A673 (cell line): ENCODE results near the gene CLTC. TPM values are rescaled to one million over a fixed set of nuclear protein-coding genes. Genes with fewer than 3 reads are reported as not detected.

Experiments
- BruUV-seq: library from RNA; stranded (reverse); fragments of 400-500 nt; replicated peaks from 2 replicates; lab custom pipeline; 2021; lab: Mats Ljungman, UMichigan
- CTCF ChIA-PET: fragments of 300-600 bp; sonication (Branson Sonifier 250); formaldehyde crosslinking; loops from one replicate; lab custom pipeline; 2022; ENCODE audit warnings: antibody characterized with exemption; lab: Charles Lee
- POLR2A ChIA-PET: fragments of 300-600 bp; sonication (Branson Sonifier 250); formaldehyde crosslinking; loops from one replicate; lab custom pipeline; 2022; ENCODE audit warnings: antibody characterized with exemption; ENCODE audit not compliant: low non-redundant PET; lab: Charles Lee
- DNase-seq: peaks from one replicate; pipeline ENCODE4 v3.0.0-alpha.2; 2015; ENCODE audit warnings: low spot score
- H3K27ac ChIP-seq: fragments of 200-600 bp; sonication (generic); 2 replicates; pipeline ENCODE4 v1.5.1; 2016; ENCODE audit warnings: mixed run types, low read depth, mild to moderate bottlenecking, mixed read lengths, antibody characterized with exemption, low read length; ENCODE audit not compliant: poor library complexity, severe bottlenecking
- H3K27me3 ChIP-seq: fragments of 200-600 bp; sonication (generic); replicated peaks from 2 replicates; pipeline ENCODE4 v1.6.1; 2017; ENCODE audit warnings: mixed run types, low read depth, mild to moderate bottlenecking, mixed read lengths, antibody characterized with exemption, low read length; ENCODE audit not compliant: insufficient read depth, poor library complexity
- H3K36me3 ChIP-seq: fragments of 200-600 bp; sonication (generic); 2 replicates; pipeline ENCODE4 v1.6.1; 2016; ENCODE audit warnings: mixed run types, mild to moderate bottlenecking, mixed read lengths, antibody characterized with exemption, low read length; ENCODE audit not compliant: insufficient read depth, poor library complexity, severe bottlenecking
- H3K4me1 ChIP-seq: fragments of 200-600 bp; sonication (generic); 2 replicates; pipeline ENCODE4 v1.6.1; 2017; ENCODE audit warnings: mixed run types, mild to moderate bottlenecking, mixed read lengths, antibody characterized with exemption, low read length; ENCODE audit not compliant: insufficient read depth, poor library complexity, severe bottlenecking
- H3K4me3 ChIP-seq: fragments of 200-600 bp; sonication (generic); 2 replicates; pipeline ENCODE4 v1.5.1; 2016; ENCODE audit warnings: low read depth, mixed run types, mild to moderate bottlenecking, mixed read lengths, low read length; ENCODE audit not compliant: poor library complexity, severe bottlenecking
- H3K9me3 ChIP-seq: fragments of 200-600 bp; sonication (generic); 2 replicates; pipeline ENCODE4 v1.6.1; 2016; ENCODE audit warnings: mixed run types, low read depth, mild to moderate bottlenecking, mixed read lengths, antibody characterized with exemption, low read length; ENCODE audit not compliant: poor library complexity, severe bottlenecking
- CTCF ChIP-seq: fragments of 300-800, 200-600 bp; sonication (generic); conservative IDR thresholded peaks from 2 replicates; pipeline ENCODE4 v1.5.1; 2017; ENCODE audit warnings: low read depth, mild to moderate bottlenecking, antibody characterized with exemption, low read length, moderate library complexity, mixed read lengths
- EZH2 ChIP-seq: fragments of 200-600 bp; sonication (generic); IDR thresholded peaks from 2 replicates; pipeline ENCODE4 v1.6.1; 2017; ENCODE audit warnings: borderline replicate concordance, low read depth, mild to moderate bottlenecking, mixed read lengths, antibody characterized with exemption, low read length; ENCODE audit not compliant: poor library complexity, severe bottlenecking
- intact Hi-C: fragments of 100-400 bp; cut with micrococcal nuclease; formaldehyde crosslinking; loops from one replicate; pipeline ENCODE4 v1.10.0; 2022; ENCODE audit not compliant: unreplicated experiment
- total RNA-seq: library from RNA; stranded (reverse); gene quantifications from 2 replicates; pipeline ENCODE4 v1.2.3, GENCODE V29; 2021

CLTC gene
- total RNA-seq, 1 experiment from 2014 or later, result 313 TPM

DNA sequence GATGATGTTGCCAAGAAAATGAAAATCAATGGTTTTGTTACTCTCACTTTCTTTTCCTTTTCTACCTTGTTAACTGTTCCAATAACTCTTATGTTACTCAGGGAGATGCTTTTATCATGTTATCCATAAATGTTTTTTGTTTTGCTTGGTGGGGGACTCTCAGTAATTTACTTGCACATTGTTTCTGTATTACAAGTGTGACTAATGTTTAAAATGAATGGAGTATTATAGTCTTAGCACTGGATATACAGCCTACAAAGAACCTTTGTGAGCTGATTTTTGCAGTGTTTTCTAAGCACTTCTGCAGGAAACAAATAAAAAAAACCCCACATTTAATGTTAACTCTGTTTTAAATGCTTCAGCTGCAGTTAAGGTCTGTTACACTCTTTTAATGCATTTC lies 99.8 kb downstream of the CLTC start:
- H3K9me3 ChIP-seq, result no peaks in the 10 kb centered on the region
- intact Hi-C loops, result no loop called here
- no TSS peak for BruUV-seq
- ChIA-PET CTCF (no interaction called here), POLR2A (no interaction called here)
- no peak overlapping the region for H3K27ac ChIP-seq
- H3K4me1 ChIP-seq, result peaks cover 6% of the 10 kb centered on the region
- TF ChIP-seq CTCF, result no peak
- TF ChIP-seq EZH2, result no peak
- no peak overlapping the region for H3K4me3 ChIP-seq
- H3K36me3 ChIP-seq, result no peaks in the 10 kb centered on the region
- H3K27me3 ChIP-seq, result no peaks in the 10 kb centered on the region
- DNase-seq, result no peak

DNA sequence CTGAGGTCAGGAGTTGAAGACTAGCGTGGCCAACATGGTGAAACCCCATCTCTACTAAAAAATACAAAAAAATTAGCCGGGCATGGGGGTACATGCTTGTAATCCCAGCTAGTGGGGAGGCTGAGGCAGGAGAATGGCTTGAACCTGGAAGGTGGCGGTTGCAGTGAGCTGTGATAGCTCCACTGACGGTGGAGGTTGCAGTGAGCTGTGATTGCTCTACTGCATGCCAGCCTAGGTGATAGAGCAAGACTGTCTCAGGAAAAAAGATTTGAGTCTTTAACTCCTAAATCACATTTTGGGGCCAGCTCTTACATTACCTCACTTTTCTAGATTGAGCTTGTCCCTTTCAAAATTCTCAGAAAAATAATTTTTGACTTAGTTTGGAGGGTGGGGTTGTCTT lies 102.9 kb downstream of the CLTC start:
- Histone ChIP-seq H3K27me3 (no peaks in the 10 kb centered on the region), H3K9me3 (no peaks in the 10 kb centered on the region), H3K27ac (no peak overlapping the region), H3K4me3 (no peak overlapping the region), H3K36me3 (no peaks in the 10 kb centered on the region), H3K4me1 (peaks cover 9% of the 10 kb centered on the region)
- no TSS peak for BruUV-seq
- no peak for DNase-seq
- TF ChIP-seq EZH2 (no peak), CTCF (no peak)
- ChIA-PET POLR2A (no interaction called here), CTCF (no interaction called here)
- intact Hi-C loops, result no loop called here

DNA sequence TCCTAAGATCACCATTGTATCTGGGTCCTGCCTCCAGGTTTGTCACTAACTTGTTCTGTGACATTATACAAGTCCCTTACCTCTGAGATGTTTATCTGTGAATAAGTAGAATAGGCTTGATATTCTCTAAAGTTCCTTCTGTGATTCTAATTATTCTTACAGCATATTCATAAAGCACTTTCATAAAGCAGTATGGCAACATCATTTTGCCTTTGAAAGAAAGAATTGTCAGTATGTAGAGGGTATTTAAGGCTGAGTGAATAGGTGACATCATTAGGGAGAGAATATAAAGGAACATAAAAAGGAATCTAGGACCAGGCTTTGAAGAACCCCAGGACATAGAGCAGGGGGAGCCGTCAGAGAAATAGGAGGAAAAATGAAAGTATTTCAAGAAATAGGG lies 103.3 kb downstream of the CLTC start:
- TF ChIP-seq CTCF, result no peak
- TF ChIP-seq EZH2, result no peak
- Histone ChIP-seq H3K4me1 (peaks cover 12% of the 10 kb centered on the region), H3K4me3 (no peak overlapping the region), H3K36me3 (no peaks in the 10 kb centered on the region), H3K9me3 (no peaks in the 10 kb centered on the region), H3K27me3 (no peaks in the 10 kb centered on the region), H3K27ac (no peak overlapping the region)
- no TSS peak for BruUV-seq
- intact Hi-C loops, result no loop called here
- ChIA-PET CTCF (no interaction called here), POLR2A (no interaction called here)
- no peak for DNase-seq
